ENCODE data around the gene PTPRK.
"Not testable (repeated sequence)": the region's sequence is repeated elsewhere in the genome, so short reads cannot be mapped to it uniquely, and the experiment has no call there.

The PTPRK gene

GRCh38 chr6:128487746-128488145 lies 32.7 kb downstream of the PTPRK start:
- DNase-seq (ENCODE audit: low read depth) = no peak

- no peak for DNase-seq (ENCODE audit: low read depth)
Measured at GRCh38 chr6:128487055-128487454, 33.3 kb downstream of the PTPRK start.

GRCh38 chr6:128486580-128486979 lies 33.8 kb downstream of the PTPRK start:
- DNase-seq (ENCODE audit: low read depth) = not testable (repeated sequence)

GRCh38 chr6:128483472-128484135 lies 36.8 kb downstream of the PTPRK start:
- DNase-seq (ENCODE audit: low read depth) = no peak

GRCh38 chr6:128482642-128483041 lies 37.8 kb downstream of the PTPRK start:
- no peak for DNase-seq (ENCODE audit: low read depth)

- DNase-seq (ENCODE audit: low read depth) = no peak
Measured at GRCh38 chr6:128479991-128480390, 40.4 kb downstream of the PTPRK start.

- DNase-seq (ENCODE audit: low read depth) = no peak
Measured at GRCh38 chr6:128479048-128479666, 41.2 kb downstream of the PTPRK start.

GRCh38 chr6:128478230-128479047 lies 42.0 kb downstream of the PTPRK start:
- DNase-seq (ENCODE audit: low read depth) = no peak

GRCh38 chr6:128474933-128475332 lies 45.5 kb downstream of the PTPRK start:
- no peak for DNase-seq (ENCODE audit: low read depth)

GRCh38 chr6:128474481-128474880 lies 45.9 kb downstream of the PTPRK start:
- DNase-seq (ENCODE audit: low read depth) = no peak

- no peak for DNase-seq (ENCODE audit: low read depth)
Measured at GRCh38 chr6:128471907-128472306, 48.5 kb downstream of the PTPRK start.

GRCh38 chr6:128465368-128466343 lies 54.7 kb downstream of the PTPRK start:
- no peak for DNase-seq (ENCODE audit: low read depth)

- DNase-seq (ENCODE audit: low read depth) = no peak
Measured at GRCh38 chr6:128464790-128465189, 55.6 kb downstream of the PTPRK start.

- DNase-seq (ENCODE audit: low read depth) = no peak
Measured at GRCh38 chr6:128463942-128464341, 56.5 kb downstream of the PTPRK start.

GRCh38 chr6:128461501-128461900 lies 58.9 kb downstream of the PTPRK start:
- DNase-seq (ENCODE audit: low read depth) = no peak

GRCh38 chr6:128456510-128457230 lies 63.7 kb downstream of the PTPRK start:
- DNase-seq (ENCODE audit: low read depth) = no peak

- no peak for DNase-seq (ENCODE audit: low read depth)
Measured at GRCh38 chr6:128455959-128456358, 64.4 kb downstream of the PTPRK start.

- no peak for DNase-seq (ENCODE audit: low read depth)
Measured at GRCh38 chr6:128452713-128453112, 67.7 kb downstream of the PTPRK start.

- no peak for DNase-seq (ENCODE audit: low read depth)
Measured at GRCh38 chr6:128446497-128446896, 73.9 kb downstream of the PTPRK start.

- DNase-seq (ENCODE audit: low read depth) = no peak
Measured at GRCh38 chr6:128443553-128443952, 76.8 kb downstream of the PTPRK start.

GRCh38 chr6:128439627-128440026 lies 80.8 kb downstream of the PTPRK start:
- DNase-seq (ENCODE audit: low read depth) = no peak

All from activated T-cell treated with anti-CD3 and anti-CD28 coated beads for 24 hours (primary cell).